NT2/D1 (cell line): ENCODE results near the gene CDKN2AIPNL.

Experiments
- SUZ12 ChIP-seq: IDR thresholded peaks from 2 replicates; pipeline ENCODE4 v1.6.1; 2011; ENCODE audit not compliant: insufficient read length, insufficient read depth; ENCODE audit errors: extremely low read depth
- YY1 ChIP-seq: IDR thresholded peaks from 2 replicates; pipeline ENCODE4 v1.6.1; 2011; ENCODE audit not compliant: insufficient read length, insufficient read depth
- ZNF274 ChIP-seq: IDR thresholded peaks from 2 replicates; pipeline ENCODE4 v1.6.1; 2011; ENCODE audit warnings: mild to moderate bottlenecking, low read depth, low read length

DNA sequence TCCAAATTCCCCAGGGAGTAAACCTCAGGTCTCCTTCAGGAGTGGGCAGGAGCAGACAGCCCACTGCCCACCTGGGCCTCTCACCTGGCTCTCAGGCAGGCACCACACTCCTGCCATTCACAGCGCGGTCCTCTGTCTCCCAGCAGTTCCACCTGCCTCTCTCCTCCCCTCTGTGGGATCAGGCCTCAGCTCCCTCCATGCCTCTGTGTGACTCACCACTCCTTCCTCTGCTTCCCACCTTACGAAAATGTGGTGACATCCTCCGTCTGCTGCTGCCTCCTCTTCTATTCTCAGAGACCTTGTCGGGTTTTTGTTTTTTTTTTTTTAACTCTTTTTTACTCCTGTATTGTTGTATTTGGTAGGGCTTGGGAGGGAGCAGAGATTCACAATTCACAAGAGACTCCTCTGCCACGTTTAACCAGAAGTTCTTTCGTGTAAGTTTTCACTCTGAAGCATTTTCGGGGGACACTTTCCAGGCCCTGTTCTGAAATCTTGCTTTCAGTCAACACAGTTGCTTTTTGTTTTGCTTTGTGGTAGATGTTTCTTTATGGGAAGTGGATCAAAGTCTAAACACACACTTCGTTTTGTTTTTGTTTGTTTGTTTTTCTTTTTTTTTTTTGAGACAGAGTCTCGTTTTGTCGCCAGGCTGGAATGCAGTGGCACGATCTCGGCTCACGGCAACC is 21.1 kb upstream of the CDKN2AIPNL start:
- TF ChIP-seq SUZ12 = no peak
- TF ChIP-seq ZNF274 = no peak
- TF ChIP-seq YY1 = no peak
